RPMI8226 (cell line): ENCODE measurements around the gene VRK1.

ENCODE experiments used
- DNase-seq: peaks from one replicate; pipeline ENCODE4 v3.0.0-alpha.2; 2015

Gene VRK1

GRCh38 chr14:96889091-96889490 is 91.9 kb downstream of the VRK1 start:
- DNase-seq, result no peak

GRCh38 chr14:96893966-96894622 is 96.9 kb downstream of the VRK1 start:
- no peak for DNase-seq

GRCh38 chr14:96894966-96895365 is 97.8 kb downstream of the VRK1 start:
- DNase-seq, result no peak

GRCh38 chr14:96895658-96896271 is 98.6 kb downstream of the VRK1 start:
- no peak for DNase-seq

GRCh38 chr14:96897184-96897583 is 100.0 kb downstream of the VRK1 start:
- DNase-seq, result no peak

GRCh38 chr14:96901227-96901626 is 104.0 kb downstream of the VRK1 start:
- DNase-seq, result no peak

GRCh38 chr14:96902004-96902403 is 104.8 kb downstream of the VRK1 start:
- no peak for DNase-seq

GRCh38 chr14:96903444-96904023 is 106.4 kb downstream of the VRK1 start:
- DNase-seq, result no peak

GRCh38 chr14:96904201-96904600 is 107.0 kb downstream of the VRK1 start:
- no peak for DNase-seq

GRCh38 chr14:96905065-96905464 is 107.9 kb downstream of the VRK1 start:
- DNase-seq, result no peak

- no peak for DNase-seq
Observed at GRCh38 chr14:96905825-96906224, 108.6 kb downstream of the VRK1 start.

GRCh38 chr14:96906434-96906833 is 109.3 kb downstream of the VRK1 start:
- no peak for DNase-seq

- DNase-seq, result no peak
Observed at GRCh38 chr14:96909841-96910364, 112.7 kb downstream of the VRK1 start.

GRCh38 chr14:96911499-96912149 is 114.4 kb downstream of the VRK1 start:
- no peak for DNase-seq

- DNase-seq, result no peak
Observed at GRCh38 chr14:96914571-96915128, 117.5 kb downstream of the VRK1 start.

GRCh38 chr14:96915478-96915877 is 118.3 kb downstream of the VRK1 start:
- no peak for DNase-seq

- no peak for DNase-seq
Observed at GRCh38 chr14:96916751-96917150, 119.6 kb downstream of the VRK1 start.

- no peak for DNase-seq
Observed at GRCh38 chr14:96917442-96917963, 120.3 kb downstream of the VRK1 start.

- no peak for DNase-seq
Observed at GRCh38 chr14:96920023-96920422, 122.8 kb downstream of the VRK1 start.

- DNase-seq, result no peak
Observed at GRCh38 chr14:96920820-96921219, 123.6 kb downstream of the VRK1 start.

GRCh38 chr14:96922986-96923385 is 125.8 kb downstream of the VRK1 start:
- no peak for DNase-seq

GRCh38 chr14:96925422-96925821 is 128.2 kb downstream of the VRK1 start:
- DNase-seq, result no peak

- DNase-seq, result no peak
Observed at GRCh38 chr14:96926001-96926400, 128.8 kb downstream of the VRK1 start.
